CD14-positive monocyte (primary cell): ENCODE results near the gene PLAC9. TPM values are rescaled to one million over a fixed set of nuclear protein-coding genes. Genes with fewer than 3 reads are reported as not detected.

ENCODE experiments used
- DNase-seq, 3 donors: peaks; one replicate each; pipeline ENCODE4 v3.0.0-alpha.2; 2011 to 2022
- H2AFZ ChIP-seq: 2 replicates; pipeline ENCODE4 v1.6.0; 2012; ENCODE audit warnings: mild to moderate bottlenecking, low read depth, low read length, inconsistent platforms; ENCODE audit not compliant: insufficient read depth, poor library complexity, severe bottlenecking
- H3K27ac ChIP-seq, 2 donors: 1 replicate in 1 of 2; 2 replicates in 1 of 2; pipeline ENCODE4 v1.5.1; 2012 to 2013; ENCODE audit warnings: low read length in 2 of 2, control low read depth in 1 of 2, inconsistent platforms in 1 of 2, low read depth in 1 of 2, mild to moderate bottlenecking in 1 of 2
- H3K27me3 ChIP-seq, 2 donors: one replicate each; pipeline versions ENCODE4 v1.6.0 to v1.6.1; 2011 to 2013; ENCODE audit warnings: low read length in 2 of 2; ENCODE audit not compliant: control insufficient read depth in 2 of 2, insufficient read depth in 2 of 2
- H3K36me3 ChIP-seq, 2 donors: replicated peaks in 1 of 2; 1 replicate in 1 of 2; 2 replicates in 1 of 2; pipeline versions ENCODE4 v1.5.1 to v1.6.1; 2012 to 2013; ENCODE audit warnings: low read length in 2 of 2, control low read depth in 1 of 2, inconsistent platforms in 1 of 2, mild to moderate bottlenecking in 1 of 2; ENCODE audit not compliant: insufficient read depth in 2 of 2, control insufficient read depth in 1 of 2
- H3K4me1 ChIP-seq, 2 donors: 1 replicate in 1 of 2; 2 replicates in 1 of 2; pipeline versions ENCODE4 v1.5.1 to v1.6.1; 2012 to 2013; ENCODE audit warnings: low read length in 2 of 2, control low read depth in 1 of 2, inconsistent platforms in 1 of 2, mild to moderate bottlenecking in 1 of 2, moderate library complexity in 1 of 2; ENCODE audit not compliant: insufficient read depth in 2 of 2, control insufficient read depth in 1 of 2
- H3K4me2 ChIP-seq: replicated peaks from 2 replicates; pipeline ENCODE3; 2012; ENCODE audit warnings: low read length, moderate library complexity, mild to moderate bottlenecking; ENCODE audit not compliant: poor library complexity, severe bottlenecking; ENCODE audit errors: extremely low read depth
- H3K4me3 ChIP-seq, 3 experiments: fragments of 200-600 bp in 1 of 3; sonication (generic) in 1 of 3; replicated peaks in 1 of 3; 1 replicate in 2 of 3; 2 replicates in 1 of 3; pipeline ENCODE4 v1.5.1; 2011 to 2013; ENCODE audit warnings: low read length in 3 of 3, mild to moderate bottlenecking in 3 of 3, control low read depth in 2 of 3, low read depth in 2 of 3, inconsistent platforms in 1 of 3, moderate library complexity in 1 of 3
- H3K79me2 ChIP-seq: 2 replicates; pipeline ENCODE4 v1.6.0; 2012; ENCODE audit warnings: mild to moderate bottlenecking, control low read depth, inconsistent platforms, low read length, moderate library complexity; ENCODE audit not compliant: insufficient read depth
- H3K9ac ChIP-seq: 2 replicates; pipeline ENCODE4 v1.6.0; 2017; ENCODE audit warnings: low read length, mild to moderate bottlenecking; ENCODE audit not compliant: insufficient read depth, poor library complexity, severe bottlenecking
- H3K9me3 ChIP-seq, 2 donors: replicated peaks in 1 of 2; 1 replicate in 1 of 2; 2 replicates in 1 of 2; pipeline versions ENCODE4 v1.5.1 to v1.6.1; 2012 to 2013; ENCODE audit warnings: low read length in 2 of 2, control low read depth in 1 of 2; ENCODE audit not compliant: control insufficient read depth in 1 of 2, insufficient read depth in 1 of 2
- H4K20me1 ChIP-seq: 2 replicates; pipeline ENCODE4 v1.6.0; 2012; ENCODE audit warnings: mild to moderate bottlenecking, low read length, control low read depth, moderate library complexity; ENCODE audit not compliant: insufficient read depth
- H3K27ac Mint-ChIP-seq, 7 donors: one replicate each; pipeline ENCODE4 v1.8.0; 2020; ENCODE audit warnings: mild to moderate bottlenecking in 7 of 7, mixed read lengths in 7 of 7, moderate library complexity in 6 of 7, inconsistent platforms in 2 of 7
- H3K27me3 Mint-ChIP-seq, 3 donors: one replicate each; pipeline ENCODE4 v1.8.0; 2021 to 2022; ENCODE audit warnings: low read depth in 3 of 3, mild to moderate bottlenecking in 3 of 3, mixed read lengths in 3 of 3, moderate library complexity in 3 of 3, inconsistent platforms in 1 of 3
- H3K36me3 Mint-ChIP-seq, 2 donors: one replicate each; pipeline ENCODE4 v1.8.0; 2020; ENCODE audit warnings: mixed read lengths in 2 of 2, inconsistent platforms in 1 of 2, mild to moderate bottlenecking in 1 of 2
- H3K4me1 Mint-ChIP-seq: one replicate; pipeline ENCODE4 v1.8.0; 2020; ENCODE audit warnings: mild to moderate bottlenecking, mixed read lengths
- H3K4me3 Mint-ChIP-seq, 2 donors: one replicate each; pipeline ENCODE4 v1.8.0; 2020; ENCODE audit warnings: mild to moderate bottlenecking in 2 of 2, mixed read lengths in 2 of 2, moderate library complexity in 1 of 2
- H3K9me3 Mint-ChIP-seq, 7 donors: one replicate each; pipeline ENCODE4 v1.8.0; 2020 to 2022; ENCODE audit warnings: mixed read lengths in 7 of 7, mild to moderate bottlenecking in 6 of 7, moderate library complexity in 6 of 7, inconsistent platforms in 2 of 7
- WGBS: methylation state at CpG from one replicate; pipeline ENCODE4 v1.1.5; 2013; ENCODE audit warnings: missing lambda C conversion rate; ENCODE audit not compliant: insufficient coverage; 5-methylcytosine and 5-hydroxymethylcytosine counted together
- intact Hi-C, 2 donors: fragments of 100-400 bp; cut with micrococcal nuclease; formaldehyde crosslinking; loops; one replicate each; pipeline versions ENCODE4 v1.15.0 to v1.15.1; 2023
- polyA plus RNA-seq, 3 donors: library from polyadenylated mRNA; depleted of rRNA in 1 of 3; unstranded in 2 of 3; stranded (reverse) in 1 of 3; fragments of 300-500 nt in 2 of 3; fragments of >200 nt in 1 of 3; fragmentation: Illumina TruSeq in 2 of 3; gene quantifications; 1 replicate in 2 of 3; 2 replicates in 1 of 3; pipeline ENCODE4 v1.2.3, GENCODE V29; 2012 to 2021
- TF ChIP-seq, protein P1 (sequence below): fragments of 200-600 bp; IDR thresholded peaks from one replicate; pipeline ENCODE4 v1.8.0; 2022; ENCODE audit warnings: antibody characterized with exemption, mild to moderate bottlenecking

PLAC9 gene
- polyA plus RNA-seq, 3 donors = not detected

GRCh38 chr10:80158598-80159127 lies 26.1 kb downstream of the PLAC9 start:
- Mint-ChIP-seq H3K36me3 (peaks cover 99 to 100% of the 10 kb centered on the region in 2 donors), H3K27me3 (no peaks in the 10 kb centered on the region), H3K27ac (peak overlapping the region in 6 of 7 donors; percentile 58 to 78 (median 66)), H3K4me3 (peak overlapping the region in 1 of 2 donors; percentile 14), H3K4me1 (peaks cover 27% of the 10 kb centered on the region), H3K9me3 (peaks cover 0 to under 1% (median 0%) of the 10 kb centered on the region in 7 donors)
- peaks cover 85 to 100% of the 10 kb centered on the region in 2 donors for H3K36me3 ChIP-seq
- H3K27ac ChIP-seq = peak overlapping the region; percentile 39 to 63
- no peak overlapping the region for H3K4me3 ChIP-seq
- no peak overlapping the region for H3K9ac ChIP-seq
- H4K20me1 ChIP-seq = peaks cover 51% of the 10 kb centered on the region
- H3K9me3 ChIP-seq = no peaks in the 10 kb centered on the region
- no peak overlapping the region for H2AFZ ChIP-seq
- intact Hi-C loops = loop anchor here in 1 of 2 donors (5.0 kb wide), 1 partner anchor 44 kb away; no protein-coding TSS in a partner anchor
- H3K4me2 ChIP-seq = no peak overlapping the region
- TF ChIP-seq, protein P1, sequence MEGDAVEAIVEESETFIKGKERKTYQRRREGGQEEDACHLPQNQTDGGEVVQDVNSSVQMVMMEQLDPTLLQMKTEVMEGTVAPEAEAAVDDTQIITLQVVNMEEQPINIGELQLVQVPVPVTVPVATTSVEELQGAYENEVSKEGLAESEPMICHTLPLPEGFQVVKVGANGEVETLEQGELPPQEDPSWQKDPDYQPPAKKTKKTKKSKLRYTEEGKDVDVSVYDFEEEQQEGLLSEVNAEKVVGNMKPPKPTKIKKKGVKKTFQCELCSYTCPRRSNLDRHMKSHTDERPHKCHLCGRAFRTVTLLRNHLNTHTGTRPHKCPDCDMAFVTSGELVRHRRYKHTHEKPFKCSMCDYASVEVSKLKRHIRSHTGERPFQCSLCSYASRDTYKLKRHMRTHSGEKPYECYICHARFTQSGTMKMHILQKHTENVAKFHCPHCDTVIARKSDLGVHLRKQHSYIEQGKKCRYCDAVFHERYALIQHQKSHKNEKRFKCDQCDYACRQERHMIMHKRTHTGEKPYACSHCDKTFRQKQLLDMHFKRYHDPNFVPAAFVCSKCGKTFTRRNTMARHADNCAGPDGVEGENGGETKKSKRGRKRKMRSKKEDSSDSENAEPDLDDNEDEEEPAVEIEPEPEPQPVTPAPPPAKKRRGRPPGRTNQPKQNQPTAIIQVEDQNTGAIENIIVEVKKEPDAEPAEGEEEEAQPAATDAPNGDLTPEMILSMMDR = no peak
- peak; percentile 35 to 82 (median 44) for DNase-seq
- peaks cover 19 to 20% of the 10 kb centered on the region in 2 donors for H3K4me1 ChIP-seq
- WGBS = 60% methylated on average over 10 of the region's 14 CpGs
- H3K79me2 ChIP-seq = no peaks in the 10 kb centered on the region
- H3K27me3 ChIP-seq = no peaks in the 10 kb centered on the region

DNA sequence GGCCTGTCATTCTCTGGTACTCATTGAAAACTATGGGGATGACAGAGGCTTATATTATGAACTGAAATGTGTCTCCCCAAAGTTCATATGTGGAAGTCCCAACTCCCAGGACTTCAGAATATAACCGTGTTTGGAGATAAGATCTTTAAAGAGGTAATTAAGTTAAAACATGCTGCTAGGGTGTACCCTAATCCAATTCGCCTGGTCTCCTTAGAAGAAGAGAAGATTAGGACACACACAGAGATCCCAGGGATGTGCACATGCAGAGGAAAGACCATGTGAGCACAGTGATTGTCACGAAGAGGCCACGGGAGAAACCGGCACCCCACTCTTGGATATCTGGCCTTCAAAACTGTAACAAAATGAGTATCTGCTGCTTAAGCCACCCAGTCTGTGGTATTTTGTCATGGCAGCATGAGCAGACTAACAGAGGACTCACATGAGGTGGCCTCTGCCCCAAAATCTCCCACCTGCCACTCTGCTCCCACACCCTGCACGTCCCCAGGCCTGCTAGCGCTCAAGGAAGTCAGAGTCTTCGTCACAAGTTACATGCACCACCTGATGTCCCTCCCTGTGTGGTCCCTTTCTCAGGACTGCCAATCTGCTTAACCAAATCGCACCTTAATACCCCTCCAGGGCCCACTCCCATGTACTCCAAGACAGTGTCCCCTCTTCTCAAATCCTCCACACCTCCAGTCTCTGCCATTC lies 26.8 kb downstream of the PLAC9 start:
- Mint-ChIP-seq H3K4me3 (no peak overlapping the region), H3K27me3 (no peaks in the 10 kb centered on the region), H3K9me3 (no peaks in the 10 kb centered on the region), H3K27ac (peak overlapping the region; percentile 58 to 81 (median 70)), H3K4me1 (peaks cover 27% of the 10 kb centered on the region), H3K36me3 (peaks cover 99 to 100% of the 10 kb centered on the region in 2 donors)
- H3K36me3 ChIP-seq = peaks cover 88 to 100% of the 10 kb centered on the region in 2 donors
- 92% methylated on average over 7 of the region's 9 CpGs for WGBS
- intact Hi-C loops = loop anchor here in 1 of 2 donors (5.0 kb wide), 1 partner anchor 43 kb away; no protein-coding TSS in a partner anchor
- H2AFZ ChIP-seq = no peak overlapping the region
- H3K4me1 ChIP-seq = peaks cover 19 to 20% of the 10 kb centered on the region in 2 donors
- TF ChIP-seq, protein P1 = no peak
- no peak overlapping the region for H3K4me3 ChIP-seq
- H3K4me2 ChIP-seq = no peak overlapping the region
- no peaks in the 10 kb centered on the region for H3K9me3 ChIP-seq
- H3K27me3 ChIP-seq = no peaks in the 10 kb centered on the region
- H4K20me1 ChIP-seq = peaks cover 51% of the 10 kb centered on the region
- H3K79me2 ChIP-seq = no peaks in the 10 kb centered on the region
- peak overlapping the region; percentile 39 to 63 for H3K27ac ChIP-seq
- no peak overlapping the region for H3K9ac ChIP-seq
- no peak for DNase-seq
